GM18498 (cell line): ENCODE data around the gene AURKA.
"Not testable (repeated sequence)": the region's sequence is repeated elsewhere in the genome, so short reads cannot be mapped to it uniquely, and the experiment has no call there.

Source experiments
- ATAC-seq: cut with Tn5 transposase; IDR thresholded peaks from one replicate; pipeline ENCODE4 v1.9.1; 2021; ENCODE audit warnings: mild to moderate bottlenecking, moderate library complexity; ENCODE audit not compliant: unreplicated experiment

Gene AURKA

GRCh38 chr20:56360133-56360907, 31.7 kb downstream of the AURKA start:
- no peak for ATAC-seq

- ATAC-seq, result peak; percentile 29
These were observed 32.5 kb downstream of the AURKA start for GRCh38 chr20:56359212-56360132.

GRCh38 chr20:56358600-56359211, 33.3 kb downstream of the AURKA start, which contains the start of gene FAM210B:
Gene FAM210B, plus strand, starts transcription at chr20:56358974. Its CDS starts 32 bp downstream, at chr20:56359006.
- peak; percentile 98 for ATAC-seq

GRCh38 chr20:56358070-56358469, 33.9 kb downstream of the AURKA start:
- no peak for ATAC-seq

- no peak for ATAC-seq
These were observed 38.7 kb downstream of the AURKA start for GRCh38 chr20:56353356-56353755.

- ATAC-seq, result no peak
These were observed 39.5 kb downstream of the AURKA start for GRCh38 chr20:56352345-56353055.

GRCh38 chr20:56350842-56351241, 41.2 kb downstream of the AURKA start:
- ATAC-seq, result no peak

GRCh38 chr20:56348746-56349145, 43.3 kb downstream of the AURKA start:
- no peak for ATAC-seq

GRCh38 chr20:56348305-56348693, 43.7 kb downstream of the AURKA start:
- no peak for ATAC-seq

GRCh38 chr20:56347628-56348304, 44.2 kb downstream of the AURKA start:
- ATAC-seq, result no peak

- ATAC-seq, result no peak
These were observed 46.1 kb downstream of the AURKA start for GRCh38 chr20:56345911-56346310.

GRCh38 chr20:56343861-56344381, 48.1 kb downstream of the AURKA start:
- ATAC-seq, result no peak

GRCh38 chr20:56342783-56343182, 49.2 kb downstream of the AURKA start:
- no peak for ATAC-seq

GRCh38 chr20:56336709-56337108, 55.3 kb downstream of the AURKA start:
- not testable (repeated sequence) for ATAC-seq

GRCh38 chr20:56328861-56329260, 63.2 kb downstream of the AURKA start:
- ATAC-seq, result no peak

GRCh38 chr20:56324806-56325205, 67.2 kb downstream of the AURKA start:
- no peak for ATAC-seq

- ATAC-seq, result no peak
These were observed 68.4 kb downstream of the AURKA start for GRCh38 chr20:56323656-56324055.

- ATAC-seq, result no peak
These were observed 68.8 kb downstream of the AURKA start for GRCh38 chr20:56323206-56323605.

GRCh38 chr20:56322681-56323080, 69.3 kb downstream of the AURKA start:
- no peak for ATAC-seq
